Gastrocnemius medialis (tissue), 4 donors: ENCODE results near the gene SIGLEC7.

Experiments
- POLR2A ChIP-seq, 2 donors: fragments of 450-650 bp; IDR thresholded peaks; one replicate each; pipeline ENCODE4 v1.6.1; 2017; ENCODE audit warnings: antibody characterized with exemption in 2 of 2, mild to moderate bottlenecking in 2 of 2, moderate library complexity in 2 of 2
- TF ChIP-seq, protein P1 (sequence below), 5 experiments: fragments of 450-650 bp in 3 of 5; fragments of 200-600 bp in 2 of 5; sonication (generic) in 2 of 5; IDR thresholded peaks in 4 of 5; conservative IDR thresholded peaks in 1 of 5; 1 replicate in 4 of 5; 2 replicates in 1 of 5; pipeline ENCODE4 v1.5.1; 2016 to 2019; ENCODE audit warnings: antibody characterized with exemption in 5 of 5, mild to moderate bottlenecking in 3 of 5, moderate library complexity in 3 of 5

DNA sequence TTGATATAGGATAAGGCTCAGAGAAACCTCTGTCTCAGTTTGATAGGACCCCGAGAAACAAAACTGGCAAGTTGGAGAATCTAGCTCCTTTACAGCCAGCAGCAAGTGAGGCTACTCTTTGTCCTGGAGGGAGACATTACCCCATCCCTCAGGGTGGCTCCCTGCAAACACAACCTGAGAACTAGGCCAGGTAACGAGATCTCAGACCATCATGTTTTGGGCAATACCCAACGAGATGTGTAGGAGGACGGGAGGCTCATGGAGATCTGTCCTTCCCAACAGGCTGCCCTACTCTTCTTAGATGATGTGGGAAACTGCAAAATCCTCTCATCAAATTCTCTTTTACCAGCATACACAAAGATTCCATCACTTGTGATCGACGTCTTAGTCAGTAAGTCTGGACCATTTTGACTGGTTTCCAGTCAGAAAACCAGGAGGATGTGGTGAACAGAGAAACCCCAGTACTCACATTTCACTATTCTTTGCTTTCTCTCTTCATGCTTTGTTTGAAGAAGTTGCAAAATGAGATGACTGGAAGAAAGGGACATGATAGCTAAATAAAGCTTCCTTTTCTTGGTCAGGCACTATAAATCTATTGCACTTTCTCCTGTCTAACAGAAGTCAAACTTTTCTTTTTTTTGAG, 27.9 kb upstream of the SIGLEC7 start:
- TF ChIP-seq, protein P1, sequence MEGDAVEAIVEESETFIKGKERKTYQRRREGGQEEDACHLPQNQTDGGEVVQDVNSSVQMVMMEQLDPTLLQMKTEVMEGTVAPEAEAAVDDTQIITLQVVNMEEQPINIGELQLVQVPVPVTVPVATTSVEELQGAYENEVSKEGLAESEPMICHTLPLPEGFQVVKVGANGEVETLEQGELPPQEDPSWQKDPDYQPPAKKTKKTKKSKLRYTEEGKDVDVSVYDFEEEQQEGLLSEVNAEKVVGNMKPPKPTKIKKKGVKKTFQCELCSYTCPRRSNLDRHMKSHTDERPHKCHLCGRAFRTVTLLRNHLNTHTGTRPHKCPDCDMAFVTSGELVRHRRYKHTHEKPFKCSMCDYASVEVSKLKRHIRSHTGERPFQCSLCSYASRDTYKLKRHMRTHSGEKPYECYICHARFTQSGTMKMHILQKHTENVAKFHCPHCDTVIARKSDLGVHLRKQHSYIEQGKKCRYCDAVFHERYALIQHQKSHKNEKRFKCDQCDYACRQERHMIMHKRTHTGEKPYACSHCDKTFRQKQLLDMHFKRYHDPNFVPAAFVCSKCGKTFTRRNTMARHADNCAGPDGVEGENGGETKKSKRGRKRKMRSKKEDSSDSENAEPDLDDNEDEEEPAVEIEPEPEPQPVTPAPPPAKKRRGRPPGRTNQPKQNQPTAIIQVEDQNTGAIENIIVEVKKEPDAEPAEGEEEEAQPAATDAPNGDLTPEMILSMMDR (IDR thresholded peaks at IDR 0.05 in 4 of 5, conservative IDR thresholded peaks at IDR 0.05 in 1 of 5), result no peak
- no peak for TF ChIP-seq POLR2A (IDR thresholded peaks at IDR 0.05)
